Measurements from ENCODE around the gene ZNF324B.

DNA sequence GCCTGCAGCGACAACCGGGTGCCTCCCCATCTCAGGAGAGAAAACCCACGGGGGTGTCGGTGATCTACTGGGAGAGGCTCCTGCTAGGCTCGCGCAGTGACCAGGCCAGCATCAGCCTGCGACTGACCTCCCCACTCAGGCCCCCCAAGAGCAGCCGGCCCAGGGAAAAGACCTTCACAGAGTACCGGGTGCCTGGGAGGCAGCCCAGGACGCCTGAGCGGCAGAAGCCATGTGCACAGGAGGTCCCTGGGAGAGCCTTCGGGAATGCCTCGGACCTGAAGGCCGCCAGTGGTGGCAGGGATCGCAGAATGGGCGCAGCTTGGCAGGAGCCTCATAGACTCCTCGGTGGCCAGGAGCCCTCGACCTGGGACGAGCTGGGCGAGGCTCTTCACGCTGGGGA is 3.9 kb downstream of the ZNF324B start:
- TF ChIP-seq ESRRA (IDR thresholded peaks at IDR 0.05; ENCODE audit: borderline replicate concordance, low read length) (no peak), CBX2 (IDR thresholded peaks at IDR 0.05; ENCODE audit: borderline replicate concordance, low read depth) (no peak)

All from A549 (cell line).